ENCODE data around the gene PCSK5.

The PCSK5 gene

DNA sequence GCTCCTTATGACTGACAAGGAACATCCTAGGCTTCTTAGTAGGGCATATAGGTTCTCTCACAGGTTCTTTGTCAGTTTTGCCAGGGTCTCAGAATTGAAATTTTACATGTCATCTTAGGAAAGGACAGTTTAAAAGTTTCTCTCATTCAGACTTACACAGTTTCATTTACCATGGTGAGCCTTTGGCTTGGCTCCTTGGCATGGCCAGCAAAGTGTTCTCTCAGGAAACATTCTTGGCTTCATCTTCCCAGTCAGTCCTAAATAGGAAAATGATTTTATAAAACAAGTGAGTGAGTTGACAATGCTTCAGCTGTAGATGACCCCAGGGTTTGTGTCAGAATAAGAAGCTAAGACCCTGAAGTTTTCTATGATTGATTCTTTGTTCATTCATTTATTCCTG, 191.6 kb downstream of the PCSK5 start:
- DNase-seq, result no peak

DNA sequence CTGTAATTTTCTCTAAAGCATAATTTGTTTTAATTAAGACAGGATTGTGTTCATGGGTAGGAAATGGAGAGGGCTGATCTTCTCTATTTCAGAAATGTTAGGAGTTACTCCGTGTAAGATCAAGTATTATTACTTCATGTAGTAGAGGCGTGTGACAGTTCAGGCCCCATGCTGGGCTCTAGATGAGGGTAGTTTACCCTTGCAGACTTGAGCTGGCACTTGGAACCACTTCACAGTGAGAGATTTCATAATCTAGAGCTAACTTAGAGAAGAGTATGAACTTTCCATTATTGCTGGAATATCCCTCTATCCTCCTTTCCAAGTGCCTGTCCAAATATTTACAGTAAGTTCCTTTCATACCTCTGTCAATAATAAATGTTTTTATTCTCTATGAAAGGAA, 195.1 kb downstream of the PCSK5 start:
- DNase-seq, result no peak

DNA sequence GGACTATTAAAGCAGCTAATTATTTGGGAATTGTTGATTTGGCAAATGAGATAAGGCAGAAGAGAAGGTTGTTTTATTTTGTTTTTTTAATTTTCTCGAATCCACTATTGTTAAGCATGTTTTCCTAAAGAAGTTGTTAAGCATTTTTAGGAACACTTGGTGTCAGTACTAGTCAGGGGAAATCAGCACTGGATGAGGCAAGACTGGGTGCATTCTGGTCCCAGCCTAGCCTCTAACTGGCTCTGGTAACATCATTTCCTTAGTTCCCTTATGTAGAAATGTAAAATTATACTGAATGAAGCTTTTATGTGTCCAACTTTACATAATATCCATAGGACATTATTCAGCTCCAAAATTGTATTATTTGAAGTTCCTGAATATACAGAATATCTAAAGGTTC, 196.1 kb downstream of the PCSK5 start:
- peak in 3 of 4 experiments; percentile 6 to 12 (median 7) for DNase-seq

DNA sequence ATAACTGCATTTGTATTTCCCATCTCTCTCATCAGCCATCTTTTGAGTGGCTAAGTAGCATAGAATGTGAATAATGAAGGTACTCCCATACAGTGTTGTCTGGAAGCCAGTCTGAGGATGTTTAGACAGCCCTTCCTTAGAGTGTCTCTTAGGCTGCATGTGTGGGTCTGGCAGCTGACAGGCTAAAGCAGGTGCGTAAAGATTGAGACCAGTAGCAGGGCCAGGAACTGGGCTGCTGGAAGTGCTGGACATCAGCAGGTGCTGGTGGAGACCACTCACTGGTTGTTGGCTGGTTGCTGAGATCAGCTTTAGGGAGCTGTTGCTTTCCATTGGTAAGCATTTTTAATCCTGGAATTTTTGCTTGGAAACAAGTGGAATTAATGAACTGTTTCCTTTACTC, 197.5 kb downstream of the PCSK5 start:
- no peak for DNase-seq

DNA sequence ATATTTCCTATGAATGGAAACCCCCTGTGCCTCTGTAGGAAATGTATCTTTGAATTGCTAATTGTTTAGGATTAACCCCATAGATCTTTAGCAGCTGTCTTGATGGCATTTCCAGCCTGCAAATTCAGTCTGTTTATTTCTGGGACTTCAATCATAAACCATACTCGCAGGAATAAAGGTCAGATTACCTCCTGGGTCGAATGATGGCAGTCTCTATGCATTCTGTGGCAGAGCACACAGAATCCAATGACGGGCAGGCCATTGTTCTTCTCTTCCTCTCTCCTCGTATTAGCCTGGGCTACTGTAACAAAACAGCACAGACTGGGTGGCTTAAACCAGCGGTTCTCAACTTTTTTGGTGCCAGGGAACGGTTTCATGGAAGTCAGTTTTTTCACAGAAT, 199.9 kb downstream of the PCSK5 start:
- DNase-seq, result no peak

DNA sequence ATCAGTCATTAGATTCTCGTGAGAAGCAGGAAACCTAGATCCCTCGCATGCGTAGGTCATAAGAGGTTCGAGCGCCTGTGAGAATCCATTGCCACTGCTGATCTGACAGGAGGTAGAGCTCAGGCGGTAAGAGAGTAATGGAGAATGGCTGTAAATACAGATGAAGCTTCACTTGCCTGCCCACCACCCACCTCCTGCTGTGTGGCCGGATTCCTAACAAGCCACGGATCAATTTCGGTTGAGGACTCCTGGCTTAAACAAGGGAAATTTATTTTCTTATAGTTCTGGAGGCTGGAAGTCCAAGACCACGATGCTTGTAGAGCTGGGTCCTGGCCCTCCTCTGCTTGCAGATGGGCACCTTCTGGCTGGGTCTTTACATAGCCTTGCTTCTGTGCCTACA, 200.4 kb downstream of the PCSK5 start:
- no peak for DNase-seq

DNA sequence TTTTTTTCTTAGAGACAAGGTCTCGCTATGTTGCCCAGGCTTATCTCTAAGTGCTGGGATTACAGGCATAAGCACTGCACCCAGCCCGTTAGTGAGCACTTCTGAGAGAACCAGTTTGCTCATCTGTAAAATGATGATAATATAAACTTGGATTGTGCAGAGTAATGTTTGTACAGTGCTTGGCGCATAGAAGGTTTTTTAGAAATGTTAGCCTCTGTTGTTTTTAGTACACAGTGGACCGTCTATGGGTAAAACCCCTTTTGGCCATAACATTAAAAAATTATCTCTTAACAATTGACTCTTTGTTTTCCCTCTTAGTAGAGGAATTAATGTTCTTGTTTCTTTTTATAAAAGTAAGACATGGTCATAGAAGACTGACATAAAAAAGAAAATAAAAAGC, 202.1 kb downstream of the PCSK5 start:
- DNase-seq, result no peak

DNA sequence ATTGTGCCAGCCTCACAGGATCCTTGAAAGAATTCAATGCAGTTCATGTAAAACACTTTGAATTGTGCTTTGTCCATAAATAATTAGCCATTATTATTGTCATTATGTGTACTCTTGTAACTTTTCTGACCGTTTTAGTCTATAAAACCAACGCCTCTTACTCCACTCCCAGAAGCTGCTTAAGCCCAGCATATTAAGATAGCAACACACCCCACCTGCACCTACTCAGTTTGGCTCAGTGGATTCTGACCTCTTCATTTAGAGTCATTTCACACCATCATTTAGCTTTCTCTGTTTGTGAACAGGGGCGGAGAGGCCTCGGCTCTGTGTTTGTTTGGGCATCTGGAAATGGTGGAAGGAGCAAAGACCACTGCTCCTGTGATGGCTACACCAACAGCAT, 205.1 kb downstream of the PCSK5 start:
- DNase-seq, result no peak

DNA sequence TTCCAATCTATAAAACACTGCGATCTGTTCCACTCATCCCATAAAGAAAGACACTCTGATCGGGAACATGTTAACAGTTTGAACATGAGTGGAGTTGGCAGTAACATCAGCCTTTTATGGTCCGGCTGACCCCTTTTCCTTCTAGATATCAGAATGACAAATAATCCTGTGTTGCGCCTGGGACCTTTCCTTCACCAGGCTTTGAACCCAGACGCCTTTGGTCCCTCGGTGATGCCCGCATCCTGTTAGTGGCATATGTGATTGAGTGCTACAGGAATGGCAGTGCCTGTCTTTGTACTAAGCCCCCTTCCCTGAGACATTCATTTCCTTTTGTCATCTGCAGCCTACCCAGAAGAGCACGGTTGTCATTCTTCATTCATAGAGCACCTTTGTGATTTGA, 209.0 kb downstream of the PCSK5 start:
- DNase-seq, result no peak

DNA sequence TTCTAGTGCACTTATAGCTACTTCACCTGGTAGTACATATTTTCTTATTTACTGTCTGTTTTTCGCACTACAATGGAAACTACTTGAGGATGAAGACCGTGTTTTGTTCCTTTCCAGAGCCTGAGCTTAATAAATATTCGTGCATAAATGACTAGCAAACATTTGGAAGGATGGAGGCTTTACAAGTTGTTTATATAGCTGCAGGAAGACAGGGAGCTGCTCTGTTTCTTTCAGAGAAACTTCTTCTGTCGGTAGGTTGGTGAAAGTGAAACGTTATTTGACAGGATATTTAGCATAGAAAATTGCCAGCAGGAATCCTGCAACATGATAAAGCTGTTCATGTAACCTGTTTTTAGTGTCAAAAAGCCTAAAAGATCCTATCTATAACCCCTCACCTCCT, 210.6 kb downstream of the PCSK5 start:
- DNase-seq, result no peak

DNA sequence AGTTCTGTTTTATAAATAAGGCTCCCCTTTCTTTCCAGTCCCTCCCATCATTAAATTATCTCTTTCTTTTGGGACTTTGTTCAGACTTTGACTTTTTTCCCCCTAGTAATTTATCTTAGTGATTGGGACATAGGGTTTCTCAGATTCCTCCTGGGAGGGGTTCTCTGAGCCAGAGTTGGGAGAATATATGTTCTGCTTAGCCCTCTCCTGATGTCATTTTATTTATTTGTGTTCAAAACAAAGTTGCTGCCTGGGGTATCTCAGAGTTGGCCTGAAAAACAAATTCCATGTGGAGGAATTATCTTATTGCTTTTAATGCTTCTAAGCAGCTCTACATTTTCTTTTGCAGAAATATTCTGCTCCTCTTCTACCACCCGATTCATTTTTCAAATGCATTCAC, 211.0 kb downstream of the PCSK5 start:
- DNase-seq, result no peak

DNA sequence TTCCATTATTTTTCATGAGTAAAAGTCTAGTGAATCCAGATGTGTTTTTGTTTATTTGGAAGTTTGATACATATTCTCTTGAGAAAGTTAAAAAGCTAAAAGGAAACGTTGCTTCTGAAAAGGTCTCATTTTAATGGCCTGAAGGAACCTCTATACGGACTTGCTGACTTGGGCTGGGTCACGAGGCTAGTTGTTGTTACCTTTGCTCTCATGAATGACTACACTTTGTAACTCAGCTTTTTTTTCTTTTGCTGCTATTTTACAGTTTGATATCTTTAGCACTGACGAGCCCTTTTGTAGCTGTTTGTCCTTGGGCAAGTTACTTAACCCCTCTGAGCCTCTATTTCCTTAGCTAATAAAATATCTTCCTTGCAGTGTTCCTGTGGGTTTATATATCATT, 211.5 kb downstream of the PCSK5 start:
- DNase-seq, result no peak

DNA sequence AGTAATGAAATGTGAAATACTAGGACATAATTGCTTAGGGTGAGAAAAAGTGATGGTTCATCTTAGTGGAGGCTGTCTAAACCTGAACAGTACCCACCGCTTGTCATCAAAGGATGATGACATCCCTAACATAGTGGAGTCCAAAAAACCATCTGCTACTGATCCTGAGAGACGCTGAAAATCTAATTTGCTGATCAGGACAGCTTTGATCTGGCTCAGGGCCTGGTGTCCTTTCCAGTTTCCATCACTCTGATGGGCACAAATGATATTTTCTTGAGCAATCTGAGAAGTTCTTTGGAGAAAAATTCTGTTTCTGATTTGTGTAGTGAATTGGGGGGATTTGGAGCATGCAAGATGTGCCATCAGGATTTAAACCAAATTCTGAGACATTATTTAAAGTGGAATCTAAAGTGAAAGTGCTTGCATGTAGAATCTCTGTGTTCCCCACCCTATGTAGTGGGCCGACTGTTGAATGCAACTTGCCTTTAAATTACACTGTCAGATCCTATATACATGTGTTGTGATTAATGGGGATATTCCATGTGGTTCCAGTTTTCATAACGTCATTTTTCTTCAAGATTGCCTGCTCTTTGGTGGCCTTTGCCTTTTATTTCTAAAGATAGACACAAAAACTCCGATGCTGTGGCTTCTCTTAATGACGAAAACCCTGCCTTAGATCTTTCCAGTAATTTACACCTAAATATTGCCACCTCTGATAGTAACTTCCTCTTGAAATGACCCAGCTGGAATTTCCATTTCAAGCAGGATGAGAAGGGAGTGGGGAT, 213.2 kb downstream of the PCSK5 start:
- DNase-seq, result no peak

DNA sequence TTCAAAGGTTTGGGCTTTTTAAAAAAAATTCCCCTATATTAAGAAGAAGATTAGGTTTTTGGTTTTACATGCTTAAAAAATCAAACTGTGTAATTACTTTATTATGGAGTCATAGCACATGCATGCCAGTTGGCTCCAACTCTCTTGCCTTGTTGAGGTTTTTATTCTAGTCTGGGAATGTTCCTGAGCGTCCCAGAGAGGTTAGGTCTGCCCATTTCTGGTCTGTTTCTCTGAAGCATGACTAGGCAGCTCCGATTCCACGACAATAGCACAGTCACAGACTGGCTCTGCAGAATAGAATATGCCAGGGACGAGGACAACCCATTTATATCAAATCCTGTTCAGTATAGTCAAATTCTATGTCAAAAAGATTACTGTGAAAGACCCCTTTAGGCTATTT, 217.0 kb downstream of the PCSK5 start:
- no peak for DNase-seq

DNA sequence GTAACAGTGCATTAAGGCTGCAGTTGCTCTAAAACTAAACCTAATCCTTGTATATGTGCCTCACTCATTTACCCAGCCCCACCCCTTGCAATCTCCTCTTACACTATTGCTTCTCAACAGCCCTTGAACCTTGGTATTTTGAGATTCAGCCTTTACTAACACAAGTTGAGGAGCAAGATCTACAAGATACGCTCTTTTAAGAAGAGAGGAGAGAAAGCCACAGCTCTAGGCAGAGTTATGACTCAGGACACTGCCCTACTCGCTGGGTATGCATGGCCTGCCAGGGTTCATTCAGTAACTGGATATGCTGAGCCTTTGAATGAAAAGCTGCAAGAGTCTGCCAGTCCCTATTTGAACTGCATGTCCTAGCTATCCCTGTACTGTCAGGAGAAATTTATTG, 219.5 kb downstream of the PCSK5 start:
- no peak for DNase-seq

DNA sequence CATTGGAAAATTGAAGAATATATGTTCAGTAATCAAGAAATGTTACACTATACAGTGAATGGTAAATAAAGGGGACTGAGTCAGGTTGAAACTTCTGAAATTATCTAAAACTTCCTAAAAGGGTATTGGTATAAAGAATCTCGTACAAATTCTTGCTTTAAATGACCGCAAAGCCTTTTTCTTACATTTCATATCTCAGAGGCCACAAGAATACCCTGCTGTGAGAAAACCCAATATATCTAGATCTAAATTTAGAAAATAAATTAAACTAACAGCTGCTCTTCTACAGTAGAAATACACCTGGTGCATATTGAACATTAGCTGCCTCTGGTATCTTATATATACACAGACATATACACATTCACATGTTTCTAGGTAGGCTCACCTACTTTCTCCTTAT, 221.7 kb downstream of the PCSK5 start:
- DNase-seq, result no peak

DNA sequence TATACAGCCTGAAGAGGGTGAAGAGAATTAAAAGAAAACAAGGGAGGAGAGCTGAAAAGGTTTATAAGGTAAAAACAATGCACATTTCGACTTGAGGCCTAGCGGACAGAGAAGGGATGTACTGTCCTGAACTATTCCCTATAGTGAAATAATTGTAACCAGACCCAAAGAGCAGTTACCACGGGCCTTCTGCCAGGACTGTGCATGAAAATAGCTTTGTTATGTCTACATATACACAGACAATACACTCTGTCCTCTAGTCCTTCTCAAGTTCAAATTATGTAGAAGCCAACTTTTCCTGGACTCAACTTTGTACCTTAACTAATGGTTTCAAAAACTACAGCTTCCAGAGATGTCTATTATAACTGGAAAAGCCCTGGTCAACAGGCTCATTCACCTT, 223.7 kb downstream of the PCSK5 start:
- DNase-seq, result no peak

DNA sequence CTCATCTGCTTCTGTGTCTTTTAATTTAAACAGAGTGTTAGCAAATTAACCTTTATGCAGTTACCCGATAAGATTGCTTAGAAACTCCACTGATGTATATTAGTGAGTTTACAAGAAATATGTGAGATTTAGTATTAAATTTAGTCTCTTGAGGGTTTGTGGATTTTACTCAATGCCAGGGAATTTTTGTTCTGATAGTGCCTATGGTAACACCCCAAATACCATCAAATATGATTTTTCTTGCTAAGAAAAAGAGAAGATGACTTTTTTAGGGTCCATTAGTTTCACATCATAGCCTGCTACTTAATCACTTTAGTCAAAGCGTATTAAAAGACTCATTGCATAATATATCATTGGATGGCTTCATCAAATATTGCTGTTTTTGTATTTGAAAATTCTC, 224.9 kb downstream of the PCSK5 start:
- no peak for DNase-seq

DNA sequence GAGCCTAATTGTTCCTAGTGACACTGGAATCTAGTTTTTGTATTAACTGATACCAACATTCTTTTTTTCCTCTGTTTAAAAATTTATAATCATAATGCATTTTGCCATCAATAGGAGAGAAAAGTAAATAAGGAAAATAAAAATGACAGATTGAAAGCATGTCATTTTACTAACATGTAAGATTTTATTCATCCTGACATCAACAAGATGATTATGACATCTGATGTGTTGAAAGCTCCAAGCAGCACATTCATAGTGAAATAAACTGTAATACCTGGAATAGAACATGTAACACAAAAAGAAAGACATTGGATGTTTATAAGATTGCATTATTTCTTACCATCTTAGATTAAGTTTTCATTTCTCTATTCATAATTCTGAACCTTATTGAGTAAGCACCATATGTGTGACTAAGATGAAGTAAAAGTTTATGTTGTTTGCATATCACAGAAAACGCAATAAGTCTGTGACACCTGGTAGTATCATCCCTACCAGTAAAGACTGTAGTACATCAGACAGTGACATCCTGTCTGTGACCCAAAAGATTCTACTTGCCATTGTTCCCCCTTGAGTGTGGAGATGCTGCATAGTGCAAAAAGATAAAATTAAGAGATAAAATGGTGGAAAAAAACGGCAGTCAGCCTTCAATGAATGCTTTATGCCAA, 225.6 kb downstream of the PCSK5 start:
- DNase-seq, result no peak

DNA sequence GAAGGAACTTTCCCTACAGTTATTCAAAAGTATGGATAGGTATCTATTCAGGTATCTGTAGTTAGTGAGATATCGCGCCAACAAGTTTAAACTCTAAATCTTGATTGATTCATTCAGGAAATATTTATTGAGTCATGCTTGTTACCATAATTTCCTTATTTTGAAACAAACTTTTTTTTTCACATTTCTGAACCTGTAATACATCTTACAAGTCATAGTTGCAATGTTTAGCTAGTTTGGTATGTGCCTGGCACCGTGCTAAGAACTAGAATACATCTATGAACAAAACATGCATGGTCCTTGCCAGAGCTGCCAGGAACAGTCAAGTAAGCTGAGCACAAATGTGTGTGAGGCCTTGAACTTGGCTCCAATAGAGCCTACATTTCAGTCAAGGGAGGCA, 226.4 kb downstream of the PCSK5 start:
- DNase-seq, result no peak

DNA sequence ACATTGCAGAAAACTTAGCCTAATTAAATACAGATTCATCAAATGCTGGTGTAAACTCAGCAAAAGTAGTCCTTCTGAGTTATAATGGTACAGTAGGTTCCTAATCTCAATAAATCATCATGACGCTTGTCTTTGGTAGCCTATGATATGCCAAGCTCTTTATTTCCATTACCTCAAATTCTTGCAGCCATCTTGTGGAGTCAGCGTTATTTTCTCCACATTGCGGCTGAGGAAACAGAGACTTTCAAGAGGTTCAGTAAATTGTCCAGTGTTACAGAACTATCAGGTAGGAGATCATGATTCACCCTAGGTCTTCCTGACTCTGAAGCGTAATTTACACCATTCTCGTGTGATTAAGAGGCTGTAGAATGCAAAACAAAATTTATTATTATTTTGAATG, 237.2 kb downstream of the PCSK5 start:
- DNase-seq, result no peak

DNA sequence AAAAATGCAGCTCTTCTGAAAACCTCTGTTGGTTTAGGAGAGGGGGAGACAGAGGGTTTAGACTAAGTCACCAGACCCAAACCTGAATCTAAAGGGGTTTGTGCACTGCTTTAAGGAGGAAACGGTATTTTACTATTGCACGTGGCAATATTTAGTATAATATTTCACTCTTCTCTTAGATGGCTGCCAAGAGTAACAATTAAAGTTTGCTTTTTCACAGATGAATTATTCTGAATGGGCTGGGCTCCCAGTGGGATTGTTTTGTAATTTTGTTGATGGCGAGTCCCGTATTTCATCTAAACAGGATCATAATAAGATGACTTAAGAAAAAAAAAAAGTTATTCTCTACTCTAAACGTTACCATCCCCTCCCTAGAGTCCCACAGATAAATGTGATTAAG, 245.4 kb downstream of the PCSK5 start:
- no peak for DNase-seq

DNA sequence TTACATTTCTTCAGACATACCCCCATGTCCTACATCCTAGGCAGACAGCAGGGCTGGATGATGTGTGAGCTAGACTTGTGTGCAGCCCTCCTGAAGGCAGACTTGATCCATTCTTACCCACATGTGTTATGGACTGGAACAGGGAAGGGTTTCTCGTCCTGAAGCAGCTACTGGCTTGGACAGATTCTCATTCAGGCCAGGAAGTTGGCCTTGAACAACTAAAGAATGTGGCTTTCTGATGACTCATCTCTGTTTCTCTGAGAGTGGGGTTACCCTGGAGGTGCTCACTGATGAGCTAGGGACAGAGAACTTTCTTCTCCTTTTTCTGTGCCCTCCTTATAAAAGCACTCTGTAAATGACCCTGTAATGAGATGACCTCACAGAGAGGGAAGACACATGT, 246.5 kb downstream of the PCSK5 start:
- peak; percentile 8 to 52 (median 32) for DNase-seq

DNA sequence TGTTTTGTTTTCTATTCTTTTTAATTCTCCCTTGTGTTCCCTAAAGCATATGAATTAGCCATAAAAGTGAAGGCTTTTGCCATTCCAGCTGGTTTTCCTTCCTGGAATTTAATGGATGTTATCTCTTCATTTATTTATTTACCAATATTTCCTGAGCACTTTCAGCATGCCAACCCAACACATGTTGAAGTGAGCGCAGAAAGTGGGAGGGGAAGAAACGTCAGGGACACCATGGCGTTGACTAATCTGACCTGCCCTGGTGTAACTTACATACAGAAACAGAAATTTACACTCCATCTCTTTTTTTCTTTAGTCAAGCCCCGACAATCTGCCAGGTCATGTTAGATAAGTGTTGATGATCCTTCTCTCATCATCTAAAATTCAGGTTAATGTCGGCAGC, 247.5 kb downstream of the PCSK5 start:
- no peak for DNase-seq

DNA sequence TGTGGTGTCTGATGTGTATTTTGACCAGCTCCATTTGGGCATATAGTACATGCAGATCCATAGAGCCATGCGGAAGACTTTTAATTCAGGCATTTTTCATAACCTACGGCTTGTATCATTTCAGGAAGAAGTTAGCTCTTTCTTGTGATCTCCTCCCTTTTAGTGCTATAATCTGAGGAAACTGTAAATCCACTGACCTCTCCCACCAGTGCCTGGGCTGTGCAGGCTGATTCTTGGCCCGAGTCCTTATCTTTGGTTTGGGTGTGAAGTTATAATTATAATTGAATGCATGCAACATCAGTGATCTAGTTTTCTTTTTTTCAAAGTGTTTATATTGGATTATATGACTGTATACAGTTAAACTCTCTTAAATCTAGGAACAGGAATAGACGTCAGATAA, 247.9 kb downstream of the PCSK5 start:
- no peak for DNase-seq
